Aorta (tissue), 5 donors: ENCODE results near the gene ZNF831. TPM values are rescaled to one million over a fixed set of nuclear protein-coding genes. Genes with fewer than 3 reads are reported as not detected.

Experiments
- ATAC-seq: fragments of 200-7000 bp; cut with Tn5 transposase; one replicate; pipeline ENCODE4 v1.9.1; 2022; ENCODE audit warnings: moderate library complexity; ENCODE audit not compliant: low FRiP score
- DNase-seq, 2 donors: peaks; one replicate each; pipeline ENCODE4 v3.0.0-alpha.2; 2020
- H3K27ac ChIP-seq, 2 donors: one replicate each; pipeline ENCODE4 v1.5.1; 2013; ENCODE audit warnings: low read length in 2 of 2, mild to moderate bottlenecking in 2 of 2, moderate library complexity in 2 of 2, control low read depth in 1 of 2, inconsistent platforms in 1 of 2, low read depth in 1 of 2
- H3K27me3 ChIP-seq, 2 donors: one replicate each; pipeline ENCODE4 v1.6.1; 2013; ENCODE audit warnings: control low read depth in 1 of 2, low read length in 1 of 2, mild to moderate bottlenecking in 1 of 2, moderate library complexity in 1 of 2; ENCODE audit not compliant: insufficient read depth in 2 of 2, control insufficient read depth in 1 of 2
- H3K36me3 ChIP-seq, 2 donors: one replicate each; pipeline ENCODE4 v1.6.1; 2013; ENCODE audit warnings: control low read depth in 1 of 2, low read length in 1 of 2, mild to moderate bottlenecking in 1 of 2; ENCODE audit not compliant: insufficient read depth in 2 of 2, control insufficient read depth in 1 of 2
- H3K4me1 ChIP-seq, 2 donors: one replicate each; pipeline ENCODE4 v1.6.1; 2013; ENCODE audit warnings: low read length in 2 of 2, control low read depth in 1 of 2, mild to moderate bottlenecking in 1 of 2, moderate library complexity in 1 of 2; ENCODE audit not compliant: insufficient read depth in 2 of 2, control insufficient read depth in 1 of 2
- H3K4me3 ChIP-seq, 2 donors: one replicate each; pipeline ENCODE4 v1.5.1; 2013; ENCODE audit warnings: low read length in 2 of 2, control low read depth in 1 of 2, mild to moderate bottlenecking in 1 of 2
- H3K9me3 ChIP-seq: one replicate; pipeline ENCODE4 v1.6.1; 2013; ENCODE audit warnings: mild to moderate bottlenecking, low read length; ENCODE audit not compliant: control insufficient read depth
- WGBS, 2 donors: extraction: QIAGEN DNeasy Blood & Tissue Kit; methylation state at CpG; one replicate each; pipeline ENCODE4 v1.1.7; 2013; 5-methylcytosine and 5-hydroxymethylcytosine counted together
- intact Hi-C, 2 donors: fragments of 100-400 bp; cut with DNase I; formaldehyde crosslinking; loops; one replicate each; pipeline versions ENCODE4 v1.14.2 to v1.15.0; 2022
- polyA plus RNA-seq, 2 donors: library from polyadenylated mRNA; stranded (reverse); fragments of 200-250 nt; gene quantifications; one replicate each; pipeline ENCODE4 v1.2.3, GENCODE V29; 2013
- total RNA-seq, 2 donors: library from RNA; stranded (reverse); fragmentation: NEBNext Ultra II Directional; extraction: Animal tissue kit (Norgen Biotek cat#: 25700); gene quantifications; one replicate each; pipeline ENCODE4 v1.2.1, GENCODE V29; 2021
- donor health status: healthy with polysubstance abuse.
- donor health status: Bipolar disorder and iron deficiency.
- donor health status: DM: no; HTN: no; CAD: no.
- donor health status: DM: no; HTN: no; CAD: no.
- donor health status: DM: yes; HTN: yes; CAD: no.

The ZNF831 gene
- total and polyA plus RNA-seq, 4 donors = 0.03 to 0.68 (median 0.57) TPM; not detected in 1

DNA sequence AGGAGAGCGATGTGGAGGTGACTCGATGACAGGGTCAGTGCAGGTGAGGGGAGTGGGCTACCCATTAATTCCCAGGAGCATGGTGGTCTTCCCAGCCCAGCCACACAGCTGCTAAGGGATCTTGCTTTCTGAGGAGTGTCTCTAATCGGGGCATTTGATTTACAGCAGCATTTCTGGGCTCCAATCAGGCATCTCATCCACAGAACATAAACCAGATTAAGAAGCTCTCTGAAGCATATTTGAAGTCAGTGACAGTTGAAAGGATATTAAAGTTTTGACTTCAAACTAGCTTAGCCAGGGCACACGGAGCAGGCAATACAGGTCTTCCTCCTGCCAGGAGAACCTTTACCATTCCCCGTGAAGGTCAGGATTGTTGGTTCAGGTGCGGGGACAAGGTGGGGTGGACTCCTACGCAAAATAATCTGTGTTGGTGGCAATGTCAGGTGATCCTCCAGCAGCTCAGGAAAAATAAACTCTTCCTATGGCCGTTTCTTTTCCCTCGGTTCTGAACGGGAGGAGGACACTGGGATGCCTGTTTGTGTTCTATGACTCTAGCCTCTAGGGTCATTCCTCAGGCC lies 39.9 kb upstream of the ZNF831 start:
- Histone ChIP-seq H3K4me3 (no peak overlapping the region), H3K4me1 (no peaks in the 10 kb centered on the region), H3K27ac (no peak overlapping the region), H3K27me3 (no peaks in the 10 kb centered on the region), H3K9me3 (peaks cover 2% of the 10 kb centered on the region), H3K36me3 (no peaks in the 10 kb centered on the region)
- ATAC-seq = no peak
- intact Hi-C loops = loop anchor here in 1 of 2 donors (10.0 kb wide), 1 partner anchor 61 kb away; no protein-coding TSS in a partner anchor
- DNase-seq = no peak
- WGBS, 2 donors = 54 to 62% methylated on average over 10 of the region's 10 CpGs

- DNase-seq (no peak), ATAC-seq (no peak)
- Histone ChIP-seq H3K9me3 (peaks cover 2% of the 10 kb centered on the region), H3K4me3 (no peak overlapping the region), H3K27me3 (no peaks in the 10 kb centered on the region), H3K4me1 (no peaks in the 10 kb centered on the region), H3K36me3 (no peaks in the 10 kb centered on the region), H3K27ac (no peak overlapping the region)
- 69 to 78% methylated on average over 15 of the region's 15 CpGs for WGBS, 2 donors
- intact Hi-C loops = loop anchor here in 1 of 2 donors (10.0 kb wide), 1 partner anchor 60 kb away; no protein-coding TSS in a partner anchor
These were observed 39.2 kb upstream of the ZNF831 start for GRCh38 chr20:59124296-59125029.

- no peaks in the 10 kb centered on the region for H3K4me1 ChIP-seq
- ATAC-seq (no peak), DNase-seq (no peak)
- 86 to 87% methylated on average over 7 of the region's 7 CpGs for WGBS, 2 donors
- H3K27me3 ChIP-seq = no peaks in the 10 kb centered on the region
- H3K4me3 ChIP-seq = no peak overlapping the region
- intact Hi-C loops = loop anchor here in 1 of 2 donors (10.0 kb wide), 1 partner anchor 59 kb away; no protein-coding TSS in a partner anchor
- H3K27ac ChIP-seq = no peak overlapping the region
- H3K9me3 ChIP-seq = peaks cover 2% of the 10 kb centered on the region
- H3K36me3 ChIP-seq = no peaks in the 10 kb centered on the region
These were observed 38.3 kb upstream of the ZNF831 start for GRCh38 chr20:59125332-59125731.

- ATAC-seq (no peak), DNase-seq (no peak)
- Histone ChIP-seq H3K4me3 (no peak overlapping the region), H3K36me3 (no peaks in the 10 kb centered on the region), H3K27me3 (no peaks in the 10 kb centered on the region), H3K27ac (no peak overlapping the region), H3K9me3 (peaks cover 2% of the 10 kb centered on the region), H3K4me1 (no peaks in the 10 kb centered on the region)
- intact Hi-C loops = loop anchor here in 1 of 2 donors (10.0 kb wide), 1 partner anchor 59 kb away; no protein-coding TSS in a partner anchor
- 45 to 54% methylated on average over 7 of the region's 7 CpGs for WGBS, 2 donors
These were observed 37.8 kb upstream of the ZNF831 start for GRCh38 chr20:59125836-59126235.

DNA sequence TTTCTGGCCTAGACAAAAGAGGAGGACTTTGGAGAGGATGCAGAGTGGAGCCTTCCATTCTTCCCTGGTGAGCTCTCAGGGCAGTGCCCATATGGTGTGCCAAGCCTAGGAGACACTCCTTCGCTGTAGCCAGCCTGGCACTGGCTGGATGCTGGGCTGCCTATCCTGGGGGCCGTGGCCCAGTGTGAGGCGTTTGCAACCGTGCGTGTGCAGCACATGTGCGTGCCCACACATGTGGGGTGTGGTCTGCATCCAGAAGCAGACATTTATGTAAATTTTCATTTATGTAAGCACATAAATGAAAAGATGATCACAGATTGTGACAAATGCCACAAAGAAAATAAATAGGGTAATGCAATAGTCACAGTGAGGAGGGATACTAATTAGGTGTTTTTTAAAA lies 35.8 kb upstream of the ZNF831 start:
- H3K4me1 ChIP-seq = no peaks in the 10 kb centered on the region
- no peak for ATAC-seq
- H3K36me3 ChIP-seq = no peaks in the 10 kb centered on the region
- DNase-seq = no peak
- intact Hi-C loops = loop anchor here in 1 of 2 donors (10.0 kb wide), 1 partner anchor 57 kb away; no protein-coding TSS in a partner anchor
- WGBS, 2 donors = 92 to 99% methylated on average over 6 of the region's 6 CpGs
- H3K4me3 ChIP-seq = no peak overlapping the region
- no peaks in the 10 kb centered on the region for H3K9me3 ChIP-seq
- H3K27me3 ChIP-seq = no peaks in the 10 kb centered on the region
- H3K27ac ChIP-seq = no peak overlapping the region

- WGBS, 2 donors = 74 to 82% methylated on average over 6 of the region's 6 CpGs
- Histone ChIP-seq H3K4me3 (no peak overlapping the region), H3K36me3 (no peaks in the 10 kb centered on the region), H3K9me3 (no peaks in the 10 kb centered on the region), H3K4me1 (no peaks in the 10 kb centered on the region), H3K27ac (no peak overlapping the region), H3K27me3 (no peaks in the 10 kb centered on the region)
- ATAC-seq (no peak), DNase-seq (no peak)
- intact Hi-C loops = no loop called here
These were observed 31.9 kb upstream of the ZNF831 start for GRCh38 chr20:59131551-59132285.

DNA sequence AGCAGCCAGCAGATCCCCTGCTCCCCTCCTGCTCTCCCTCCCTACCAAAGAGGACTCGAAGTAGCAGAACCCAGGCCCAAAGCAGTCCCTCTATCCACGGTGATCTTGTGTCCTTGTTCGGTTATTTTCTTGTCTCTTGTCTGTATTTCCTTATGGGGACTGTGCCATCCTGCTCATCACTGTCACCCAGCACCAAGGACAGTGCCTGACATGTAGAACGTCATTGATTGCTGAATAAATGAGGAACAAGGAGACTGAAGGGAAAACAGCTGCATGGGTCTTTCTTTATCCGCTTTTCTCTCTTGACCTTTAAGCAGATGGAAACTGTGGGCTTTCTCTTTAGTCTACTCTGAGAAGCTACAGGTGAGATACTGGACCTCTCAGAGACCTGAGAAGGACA lies 29.4 kb upstream of the ZNF831 start:
- no peak for DNase-seq
- WGBS, 2 donors = 81 to 83% methylated on average over 5 of the region's 5 CpGs
- no peaks in the 10 kb centered on the region for H3K4me1 ChIP-seq
- intact Hi-C loops = no loop called here
- no peak overlapping the region for H3K27ac ChIP-seq
- H3K4me3 ChIP-seq = no peak overlapping the region
- no peaks in the 10 kb centered on the region for H3K27me3 ChIP-seq
- H3K36me3 ChIP-seq = no peaks in the 10 kb centered on the region
- no peaks in the 10 kb centered on the region for H3K9me3 ChIP-seq
- ATAC-seq = no peak

GRCh38 chr20:59135093-59135492 lies 28.5 kb upstream of the ZNF831 start:
- H3K4me3 ChIP-seq = no peak overlapping the region
- no peaks in the 10 kb centered on the region for H3K36me3 ChIP-seq
- no peaks in the 10 kb centered on the region for H3K27me3 ChIP-seq
- no peak overlapping the region for H3K27ac ChIP-seq
- H3K4me1 ChIP-seq = no peaks in the 10 kb centered on the region
- DNase-seq (no peak), ATAC-seq (no peak)
- no peaks in the 10 kb centered on the region for H3K9me3 ChIP-seq
- WGBS, 2 donors = 75 to 84% methylated on average over 3 of the region's 3 CpGs
- intact Hi-C loops = no loop called here
